Neural progenitor cell (in vitro differentiated cells): ENCODE measurements around the gene CDH13. TPM values are rescaled to one million over a fixed set of nuclear protein-coding genes. Genes with fewer than 3 reads are reported as not detected.

Experiments
- DNase-seq: peaks from one replicate; pipeline ENCODE4 v3.0.0-alpha.2; 2016; ENCODE audit warnings: low spot score
- H2AFZ ChIP-seq: fragments of 200-600 bp; sonication (generic); replicated peaks from 2 replicates; pipeline ENCODE4 v1.6.1; 2016; ENCODE audit warnings: antibody characterized with exemption
- H3F3A ChIP-seq: fragments of 200-600 bp; sonication (generic); 2 replicates; pipeline ENCODE4 v1.6.1; 2016; ENCODE audit warnings: antibody characterized with exemption, low read depth
- H3K27ac ChIP-seq: fragments of 200-600 bp; sonication (generic); 2 replicates; pipeline ENCODE4 v1.5.1; 2016; ENCODE audit warnings: mild to moderate bottlenecking
- H3K27me3 ChIP-seq: fragments of 200-600 bp; sonication (generic); 2 replicates; pipeline ENCODE4 v1.6.1; 2016; ENCODE audit warnings: mild to moderate bottlenecking, moderate library complexity
- H3K36me3 ChIP-seq: fragments of 200-600 bp; sonication (generic); 2 replicates; pipeline ENCODE4 v1.5.1; 2016
- H3K4me1 ChIP-seq: fragments of 200-600 bp; sonication (generic); 2 replicates; pipeline ENCODE4 v1.6.1; 2016; ENCODE audit warnings: mixed run types
- H3K4me2 ChIP-seq: fragments of 200-600 bp; sonication (generic); 2 replicates; pipeline ENCODE4 v1.6.1; 2016
- H3K4me3 ChIP-seq: fragments of 200-600 bp; sonication (generic); 2 replicates; pipeline ENCODE4 v1.5.1; 2016
- H3K79me2 ChIP-seq: fragments of 200-600 bp; sonication (generic); 2 replicates; pipeline ENCODE4 v1.6.1; 2016; ENCODE audit warnings: low read depth
- H3K9ac ChIP-seq: fragments of 200-600 bp; sonication (generic); 2 replicates; pipeline ENCODE4 v1.6.1; 2016
- H3K9me3 ChIP-seq: fragments of 200-600 bp; sonication (generic); 2 replicates; pipeline ENCODE4 v1.5.1; 2016; ENCODE audit warnings: low read depth
- H4K20me1 ChIP-seq: fragments of 200-600 bp; sonication (generic); 2 replicates; pipeline ENCODE4 v1.6.1; 2016; ENCODE audit warnings: low read depth
- H3K27ac Mint-ChIP-seq: 3 replicates; pipeline ENCODE4 v1.8.0; 2021; ENCODE audit warnings: mixed read lengths
- H3K27me3 Mint-ChIP-seq: 2 replicates; pipeline ENCODE4 v1.8.0; 2022; ENCODE audit warnings: low read depth, mild to moderate bottlenecking, inconsistent platforms, moderate library complexity, mixed read lengths; ENCODE audit not compliant: insufficient read depth
- H3K36me3 Mint-ChIP-seq: 3 replicates; pipeline ENCODE4 v1.8.0; 2021; ENCODE audit warnings: mixed read lengths
- H3K4me1 Mint-ChIP-seq: 3 replicates; pipeline ENCODE4 v1.8.0; 2021; ENCODE audit warnings: mixed read lengths
- H3K4me3 Mint-ChIP-seq: 3 replicates; pipeline ENCODE4 v1.8.0; 2021; ENCODE audit warnings: mild to moderate bottlenecking, moderate library complexity, mixed read lengths
- H3K9me3 Mint-ChIP-seq: 3 replicates; pipeline ENCODE4 v1.8.0; 2020; ENCODE audit warnings: mixed read lengths
- CTCF ChIP-seq: fragments of 200-600 bp; sonication (generic); IDR thresholded peaks from 2 replicates; pipeline ENCODE4 v1.5.1; 2017; ENCODE audit warnings: antibody characterized with exemption, mild to moderate bottlenecking
- EZH2 ChIP-seq: fragments of 200-600 bp; sonication (generic); IDR thresholded peaks from 2 replicates; pipeline ENCODE4 v1.6.1; 2017; ENCODE audit warnings: antibody characterized with exemption, mild to moderate bottlenecking, moderate library complexity
- EZH2phosphoT487 ChIP-seq: fragments of 200-600 bp; sonication (generic); IDR thresholded peaks from 2 replicates; pipeline ENCODE4 v1.6.1; 2017; ENCODE audit warnings: antibody characterized with exemption
- total RNA-seq: library from RNA; depleted of rRNA; stranded (reverse); fragments of >200 nt; gene quantifications from 2 replicates; pipeline ENCODE4 v1.2.3, GENCODE V29; 2015; ENCODE audit warnings: low replicate concordance

Gene CDH13
- total RNA-seq, 1 donor from 2014 or later: 3.0 TPM

GRCh38 chr16:83516931-83517330, 890.2 kb downstream of the CDH13 start:
- no peak overlapping the region for H3K4me3 ChIP-seq
- Mint-ChIP-seq H3K27ac (no peak overlapping the region), H3K27me3 (peaks cover 2% of the 10 kb centered on the region), H3K9me3 (peaks cover 5% of the 10 kb centered on the region), H3K4me3 (no peak overlapping the region), H3K36me3 (no peaks in the 10 kb centered on the region), H3K4me1 (no peaks in the 10 kb centered on the region)
- TF ChIP-seq EZH2phosphoT487 (no peak), EZH2 (no peak), CTCF (no peak)
- no peak overlapping the region for H3K9ac ChIP-seq
- DNase-seq: no peak
- H3K4me2 ChIP-seq: no peak overlapping the region
- H3K9me3 ChIP-seq: no peaks in the 10 kb centered on the region
- no peaks in the 10 kb centered on the region for H3F3A ChIP-seq
- no peaks in the 10 kb centered on the region for H3K4me1 ChIP-seq
- no peaks in the 10 kb centered on the region for H4K20me1 ChIP-seq
- no peaks in the 10 kb centered on the region for H3K36me3 ChIP-seq
- no peaks in the 10 kb centered on the region for H3K27me3 ChIP-seq
- H3K27ac ChIP-seq: no peak overlapping the region
- H2AFZ ChIP-seq: no peak overlapping the region
- H3K79me2 ChIP-seq: no peaks in the 10 kb centered on the region

GRCh38 chr16:83517398-83517797, 890.6 kb downstream of the CDH13 start:
- H3K27ac ChIP-seq: no peak overlapping the region
- H3K4me1 Mint-ChIP-seq: no peaks in the 10 kb centered on the region
- no peaks in the 10 kb centered on the region for H4K20me1 ChIP-seq
- H2AFZ ChIP-seq: peak overlapping the region; percentile 26
- no peaks in the 10 kb centered on the region for H3K36me3 ChIP-seq
- no peaks in the 10 kb centered on the region for H3F3A ChIP-seq
- DNase-seq: no peak
- no peak overlapping the region for H3K4me3 ChIP-seq
- H3K9me3 Mint-ChIP-seq: peaks cover 5% of the 10 kb centered on the region
- no peaks in the 10 kb centered on the region for H3K4me1 ChIP-seq
- no peaks in the 10 kb centered on the region for H3K79me2 ChIP-seq
- H3K4me3 Mint-ChIP-seq: no peak overlapping the region
- H3K36me3 Mint-ChIP-seq: no peaks in the 10 kb centered on the region
- no peak overlapping the region for H3K9ac ChIP-seq
- no peaks in the 10 kb centered on the region for H3K9me3 ChIP-seq
- no peak overlapping the region for H3K4me2 ChIP-seq
- H3K27me3 Mint-ChIP-seq: peaks cover 2% of the 10 kb centered on the region
- no peaks in the 10 kb centered on the region for H3K27me3 ChIP-seq
- H3K27ac Mint-ChIP-seq: no peak overlapping the region
- TF ChIP-seq EZH2phosphoT487 (no peak), CTCF (no peak), EZH2 (no peak)

- no peak for DNase-seq
- Histone ChIP-seq H3K9ac (no peak overlapping the region), H3K36me3 (no peaks in the 10 kb centered on the region), H3K4me3 (no peak overlapping the region), H2AFZ (no peak overlapping the region), H3K79me2 (no peaks in the 10 kb centered on the region), H3K27me3 (no peaks in the 10 kb centered on the region), H3K27ac (no peak overlapping the region), H3K4me1 (no peaks in the 10 kb centered on the region), H4K20me1 (no peaks in the 10 kb centered on the region), H3K4me2 (no peak overlapping the region), H3F3A (no peaks in the 10 kb centered on the region), H3K9me3 (no peaks in the 10 kb centered on the region)
- no peak overlapping the region for H3K27ac Mint-ChIP-seq
- H3K4me3 Mint-ChIP-seq: no peak overlapping the region
- H3K4me1 Mint-ChIP-seq: no peaks in the 10 kb centered on the region
- H3K36me3 Mint-ChIP-seq: no peaks in the 10 kb centered on the region
- H3K27me3 Mint-ChIP-seq: peaks cover 6% of the 10 kb centered on the region
- H3K9me3 Mint-ChIP-seq: peaks cover 5% of the 10 kb centered on the region
- TF ChIP-seq EZH2 (no peak), CTCF (no peak)
Measured at GRCh38 chr16:83520596-83520995, 893.8 kb downstream of the CDH13 start.

GRCh38 chr16:83530293-83530692, 903.5 kb downstream of the CDH13 start:
- no peak overlapping the region for H3K27ac Mint-ChIP-seq
- H3K36me3 Mint-ChIP-seq: no peaks in the 10 kb centered on the region
- Histone ChIP-seq H3K27ac (no peak overlapping the region), H3K27me3 (no peaks in the 10 kb centered on the region), H3K4me2 (no peak overlapping the region), H2AFZ (no peak overlapping the region), H3K36me3 (no peaks in the 10 kb centered on the region), H3K9ac (no peak overlapping the region), H4K20me1 (no peaks in the 10 kb centered on the region), H3K4me3 (no peak overlapping the region), H3K9me3 (no peaks in the 10 kb centered on the region), H3K79me2 (no peaks in the 10 kb centered on the region), H3F3A (no peaks in the 10 kb centered on the region), H3K4me1 (no peaks in the 10 kb centered on the region)
- TF ChIP-seq CTCF (no peak), EZH2phosphoT487 (no peak), EZH2 (no peak)
- no peak for DNase-seq
- H3K9me3 Mint-ChIP-seq: no peaks in the 10 kb centered on the region
- H3K4me1 Mint-ChIP-seq: no peaks in the 10 kb centered on the region
- peaks cover 2% of the 10 kb centered on the region for H3K27me3 Mint-ChIP-seq
- H3K4me3 Mint-ChIP-seq: no peak overlapping the region
